ES-I3 (cell line): ENCODE data around the gene SLC4A11.

Source experiments
- H3K36me3 ChIP-seq: 2 replicates; pipeline ENCODE4 v1.6.1; 2013; ENCODE audit warnings: mild to moderate bottlenecking, low read length, control low read depth, moderate library complexity; ENCODE audit not compliant: insufficient read depth
- H3K4me1 ChIP-seq: 2 replicates; pipeline ENCODE4 v1.6.1; 2013; ENCODE audit warnings: mild to moderate bottlenecking, control low read depth, low read length; ENCODE audit not compliant: insufficient read depth
- H3K9ac ChIP-seq: 2 replicates; pipeline ENCODE4 v1.6.1; 2013; ENCODE audit warnings: low read depth, mild to moderate bottlenecking, low read length, moderate library complexity
- H3K9me3 ChIP-seq: 2 replicates; pipeline ENCODE4 v1.6.1; 2013; ENCODE audit warnings: mild to moderate bottlenecking, low read length, moderate library complexity; ENCODE audit not compliant: control insufficient read depth, insufficient read depth

SLC4A11 gene

GRCh38 chr20:3239026-3239866 is at the start of gene SLC4A11:
Gene SLC4A11, minus strand, starts transcription at chr20:3239190. Its CDS starts 53 bp downstream, at chr20:3239137.
- Histone ChIP-seq H3K4me1 (peaks cover 11% of the 10 kb centered on the region; the same call in 1 of the 2 replicates), H3K36me3 (no peaks in the 10 kb centered on the region), H3K9me3 (no peaks in the 10 kb centered on the region), H3K9ac (peak within 1 kb of the TSS; percentile 77)

GRCh38 chr20:3283222-3283820 is 44.3 kb upstream of the SLC4A11 start:
- Histone ChIP-seq H3K9me3 (no peaks in the 10 kb centered on the region), H3K36me3 (peaks cover 7% of the 10 kb centered on the region), H3K9ac (no peak overlapping the region), H3K4me1 (peaks cover 4% of the 10 kb centered on the region; the same call in 1 of the 2 replicates)

DNA sequence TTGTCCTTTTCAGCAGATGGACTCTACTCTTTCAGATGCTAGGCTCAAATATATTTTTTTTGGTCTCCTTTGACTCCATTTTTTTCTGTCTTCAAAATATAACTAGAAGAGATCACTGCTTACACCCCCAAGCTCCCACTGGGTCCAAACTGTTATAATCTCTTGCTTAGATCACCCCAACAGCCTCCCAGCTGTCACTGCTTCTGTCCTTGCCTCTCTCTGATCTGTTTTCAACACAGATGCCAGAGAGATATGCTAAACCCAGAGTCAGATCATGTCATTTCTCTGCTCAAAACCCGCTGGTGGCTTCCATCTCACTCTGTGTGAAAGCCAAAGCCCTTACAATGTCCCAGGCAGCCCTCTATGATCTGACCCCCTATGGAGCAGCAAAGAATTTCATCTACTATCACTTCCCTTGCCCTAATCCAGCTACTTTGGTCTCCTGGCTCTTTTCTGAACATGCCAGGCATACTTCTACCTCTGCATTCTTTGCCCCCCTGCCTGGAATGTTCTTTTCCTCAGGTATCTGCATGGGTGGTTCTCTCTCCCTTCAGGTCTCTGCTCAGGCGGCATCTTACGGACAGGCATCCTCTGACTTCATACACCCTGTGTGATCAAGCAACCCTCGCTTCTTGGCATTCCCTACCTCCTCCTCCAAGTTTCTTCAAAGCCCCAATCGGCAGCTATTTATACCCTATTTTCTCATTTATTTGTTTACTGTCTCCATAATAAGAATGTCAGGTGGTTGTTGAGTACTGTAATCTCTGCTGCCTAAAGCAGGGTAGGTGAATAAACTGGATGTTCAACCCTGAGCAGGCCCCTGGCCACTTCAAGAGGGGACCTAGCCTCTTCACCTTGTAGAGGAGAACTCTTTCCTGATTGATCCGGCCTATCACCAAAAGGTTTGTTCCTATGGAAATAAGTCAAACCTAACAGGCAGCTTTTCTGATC is 43.6 kb upstream of the SLC4A11 start:
- Histone ChIP-seq H3K36me3 (peaks cover 7% of the 10 kb centered on the region), H3K4me1 (peaks cover 4% of the 10 kb centered on the region; the same call in 1 of the 2 replicates), H3K9ac (no peak overlapping the region), H3K9me3 (no peaks in the 10 kb centered on the region)

- no peaks in the 10 kb centered on the region for H3K9me3 ChIP-seq
- peaks cover 7% of the 10 kb centered on the region for H3K36me3 ChIP-seq
- no peak overlapping the region for H3K9ac ChIP-seq
- peaks cover 4% of the 10 kb centered on the region; the same call in 1 of the 2 replicates for H3K4me1 ChIP-seq
Measured at GRCh38 chr20:3281437-3281836, 42.4 kb upstream of the SLC4A11 start.

DNA sequence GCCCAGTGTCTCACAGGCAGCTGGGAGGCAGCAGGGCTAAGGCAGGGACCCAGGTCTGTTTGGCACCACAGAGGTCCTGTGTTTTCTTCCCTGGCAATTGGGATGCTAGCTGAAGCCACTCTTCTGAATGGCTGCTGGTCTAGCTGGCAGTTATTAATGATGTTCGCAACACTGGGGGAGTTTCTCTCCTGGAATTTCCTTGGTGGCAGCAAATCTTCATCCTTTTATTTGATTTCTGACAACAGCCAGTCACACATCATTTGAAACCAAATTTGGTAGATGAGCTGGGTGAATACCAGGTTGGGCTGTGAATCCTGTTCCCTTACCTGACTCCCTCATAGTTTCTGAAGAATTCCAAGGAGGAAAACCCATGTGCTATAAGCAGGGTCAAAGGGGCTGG is 40.8 kb upstream of the SLC4A11 start:
- Histone ChIP-seq H3K4me1 (peaks cover 4% of the 10 kb centered on the region; the same call in 1 of the 2 replicates), H3K9ac (no peak overlapping the region), H3K36me3 (peaks cover 7% of the 10 kb centered on the region), H3K9me3 (no peaks in the 10 kb centered on the region)

DNA sequence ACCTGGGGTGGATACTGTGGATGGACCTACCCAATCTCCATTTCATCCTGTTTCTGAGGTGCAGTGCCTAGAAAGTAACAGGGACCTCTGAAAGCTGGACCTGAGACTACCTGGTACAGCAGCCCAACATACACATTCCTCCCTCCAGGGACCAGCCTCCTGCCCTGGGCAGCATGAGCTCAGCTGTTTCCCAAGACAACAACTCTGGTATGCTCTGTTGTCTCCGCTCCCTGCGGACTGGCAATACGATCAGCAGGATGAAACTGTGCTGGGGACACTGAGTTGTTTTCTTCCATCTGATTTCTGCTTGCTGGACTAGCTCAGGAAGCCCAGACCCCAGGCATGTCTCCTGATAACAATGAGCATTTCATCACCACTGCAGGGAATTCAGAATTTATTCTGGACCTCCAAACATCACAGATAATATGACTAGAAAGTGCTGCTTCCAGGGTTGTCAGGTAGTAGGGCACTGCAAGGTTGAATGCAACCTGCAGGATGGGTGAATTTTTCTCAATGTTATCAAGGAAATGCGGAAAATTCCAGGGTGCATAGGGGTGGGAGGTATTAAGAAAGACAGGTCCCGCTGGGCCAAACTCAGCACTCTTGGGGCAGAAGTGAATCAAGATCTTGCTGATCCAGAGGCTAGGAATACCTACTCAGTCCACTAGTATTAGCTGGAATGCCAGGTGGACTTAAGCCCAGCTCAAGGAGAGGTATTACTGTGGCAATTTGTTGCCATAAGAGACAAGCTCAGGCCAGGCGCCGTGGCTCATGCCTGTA is 38.9 kb upstream of the SLC4A11 start:
- no peak overlapping the region for H3K9ac ChIP-seq
- peaks cover 7% of the 10 kb centered on the region for H3K36me3 ChIP-seq
- no peaks in the 10 kb centered on the region for H3K9me3 ChIP-seq
- peaks cover under 1% of the 10 kb centered on the region; the same call in 1 of the 2 replicates for H3K4me1 ChIP-seq

DNA sequence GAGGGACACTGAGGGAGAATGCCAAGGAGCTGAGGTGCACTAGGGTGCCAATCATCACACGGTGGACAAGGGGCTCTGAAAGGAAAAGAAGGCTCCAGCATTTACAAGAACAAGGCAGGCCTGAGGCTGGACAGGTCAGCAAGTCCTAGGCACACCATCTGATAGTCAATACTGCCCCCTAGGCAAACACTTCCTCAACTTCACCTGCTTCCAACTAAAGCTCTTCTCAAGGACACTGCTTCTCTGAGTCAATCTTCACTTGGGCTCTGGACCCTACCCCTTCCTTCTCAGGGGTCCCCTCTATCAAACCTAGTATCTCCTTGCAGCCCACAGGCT is 37.7 kb upstream of the SLC4A11 start:
- H3K4me1 ChIP-seq = no peaks in the 10 kb centered on the region
- H3K36me3 ChIP-seq = peaks cover 7% of the 10 kb centered on the region
- no peaks in the 10 kb centered on the region for H3K9me3 ChIP-seq
- H3K9ac ChIP-seq = no peak overlapping the region

GRCh38 chr20:3275966-3276679 is 37.1 kb upstream of the SLC4A11 start:
- Histone ChIP-seq H3K9me3 (no peaks in the 10 kb centered on the region), H3K4me1 (no peaks in the 10 kb centered on the region), H3K9ac (no peak overlapping the region), H3K36me3 (peaks cover 7% of the 10 kb centered on the region)

DNA sequence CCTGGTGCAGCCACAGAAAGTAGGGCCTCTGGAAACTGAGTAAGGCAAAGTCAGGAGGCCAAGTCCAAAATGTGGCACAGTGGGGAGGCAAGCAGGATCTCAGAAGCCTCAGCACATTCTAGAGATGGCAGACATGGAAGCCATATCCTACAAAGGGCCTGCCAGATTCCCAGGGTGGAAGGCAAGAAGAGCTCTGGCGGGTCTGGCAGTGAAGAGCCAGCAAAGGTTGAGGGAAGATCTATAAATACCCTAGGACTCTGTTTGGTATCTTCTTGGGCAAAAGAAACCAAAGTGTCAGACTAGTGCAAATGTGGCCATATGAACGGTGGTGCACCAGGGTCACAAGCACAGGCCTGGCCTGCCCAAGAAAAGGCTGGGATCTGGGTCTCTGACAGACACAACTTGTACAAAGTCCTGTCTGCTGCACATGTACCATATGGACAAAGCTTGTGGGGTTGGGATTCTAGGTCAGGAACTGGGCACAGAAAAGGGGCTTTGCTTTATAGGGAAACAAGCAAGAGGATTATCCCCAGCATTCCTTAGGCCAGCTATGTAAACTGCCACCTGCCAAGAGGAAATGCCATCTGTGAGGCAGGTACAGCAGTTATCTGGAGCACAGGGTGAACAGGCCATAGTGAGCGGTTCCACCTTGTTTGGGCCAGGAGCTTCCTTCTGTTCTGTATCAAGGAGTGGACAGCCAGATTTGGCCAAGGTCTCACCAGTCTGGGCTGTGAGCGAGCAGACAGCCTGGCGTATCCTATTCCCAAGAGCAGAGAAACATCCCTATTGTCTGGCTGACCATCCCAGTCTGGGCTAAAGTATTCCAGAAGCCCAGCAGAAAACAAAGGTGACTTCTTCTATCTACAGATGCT is 36.3 kb upstream of the SLC4A11 start:
- Histone ChIP-seq H3K9ac (no peak overlapping the region), H3K4me1 (no peaks in the 10 kb centered on the region), H3K9me3 (no peaks in the 10 kb centered on the region), H3K36me3 (peaks cover 7% of the 10 kb centered on the region)

DNA sequence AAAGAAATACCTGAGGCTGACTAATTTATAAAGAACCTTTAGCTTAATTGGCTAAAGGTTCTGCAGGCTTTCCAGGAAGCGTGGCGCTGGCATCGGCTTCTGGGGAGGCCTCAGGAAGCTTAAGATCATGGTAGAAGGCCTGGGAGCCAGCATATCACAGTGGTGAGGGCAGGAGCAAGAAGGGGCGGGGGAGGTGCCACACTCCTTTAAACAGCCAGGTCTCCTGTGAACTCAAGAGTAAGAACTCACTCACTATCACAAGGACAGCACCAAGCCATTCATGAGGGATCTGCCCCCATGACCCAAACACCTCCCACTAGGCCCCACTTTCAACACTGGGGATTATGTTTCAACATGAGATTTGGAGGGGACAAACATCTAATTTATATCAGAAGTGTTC is 34.4 kb upstream of the SLC4A11 start:
- no peaks in the 10 kb centered on the region for H3K9me3 ChIP-seq

GRCh38 chr20:3270051-3270450 is 31.1 kb upstream of the SLC4A11 start:
- Histone ChIP-seq H3K9ac (no peak overlapping the region), H3K9me3 (no peaks in the 10 kb centered on the region), H3K36me3 (no peaks in the 10 kb centered on the region), H3K4me1 (no peaks in the 10 kb centered on the region)

More for the DNA sequence above, 34.4 kb upstream of the SLC4A11 start:
- H3K4me1 ChIP-seq = no peaks in the 10 kb centered on the region
- H3K9ac ChIP-seq = no peak overlapping the region
- H3K36me3 ChIP-seq = no peaks in the 10 kb centered on the region

GRCh38 chr20:3262566-3262965 is 23.6 kb upstream of the SLC4A11 start:
- Histone ChIP-seq H3K36me3 (no peaks in the 10 kb centered on the region), H3K9ac (no peak overlapping the region), H3K4me1 (no peaks in the 10 kb centered on the region), H3K9me3 (no peaks in the 10 kb centered on the region)
